Dermis microvascular lymphatic vessel endothelial cell (primary cell): ENCODE measurements around the gene SYT9. TPM values are rescaled to one million over a fixed set of nuclear protein-coding genes. Genes with fewer than 3 reads are reported as not detected.
"Not testable (repeated sequence)": the region's sequence is repeated elsewhere in the genome, so short reads cannot be mapped to it uniquely, and the experiment has no call there.

ENCODE experiments used
- DNase-seq, 2 donors: peaks; one replicate each; pipeline versions ENCODE4 v3.0.0 to v3.0.0-alpha.2; 2010; ENCODE audit warnings: low read depth in 2 of 2
- total RNA-seq: library from RNA; depleted of rRNA; stranded (reverse); fragments of >200 nt; gene quantifications from 2 replicates; pipeline ENCODE4 v1.2.1, GENCODE V29; 2014

The SYT9 gene
- total RNA-seq, 1 donor from 2014 or later = 0.77 TPM

- not testable (repeated sequence) for DNase-seq
Measured at GRCh38 chr11:7335442-7335841, 83.7 kb downstream of the SYT9 start.

GRCh38 chr11:7341551-7341950 is 89.8 kb downstream of the SYT9 start:
- no peak for DNase-seq

- DNase-seq = no peak
Measured at GRCh38 chr11:7347611-7348431, 96.1 kb downstream of the SYT9 start.

GRCh38 chr11:7348432-7349304 is 97.0 kb downstream of the SYT9 start:
- DNase-seq = no peak

GRCh38 chr11:7351228-7351627 is 99.5 kb downstream of the SYT9 start:
- no peak for DNase-seq

- DNase-seq = peak; percentile 1 to 15
Measured at GRCh38 chr11:7353100-7353499, 101.4 kb downstream of the SYT9 start.

GRCh38 chr11:7364660-7365059 is 113.0 kb downstream of the SYT9 start:
- no peak for DNase-seq

- no peak for DNase-seq
Measured at GRCh38 chr11:7367803-7368202, 116.1 kb downstream of the SYT9 start.

GRCh38 chr11:7376386-7376785 is 124.7 kb downstream of the SYT9 start:
- no peak for DNase-seq

- DNase-seq = no peak
Measured at GRCh38 chr11:7381937-7382336, 130.2 kb downstream of the SYT9 start.

GRCh38 chr11:7383406-7383805 is 131.7 kb downstream of the SYT9 start:
- DNase-seq = no peak

GRCh38 chr11:7384691-7385090 is 133.0 kb downstream of the SYT9 start:
- no peak for DNase-seq

- no peak for DNase-seq
Measured at GRCh38 chr11:7385532-7385931, 133.8 kb downstream of the SYT9 start.

- DNase-seq = no peak
Measured at GRCh38 chr11:7413961-7414915, 162.5 kb downstream of the SYT9 start.

- DNase-seq = no peak
Measured at GRCh38 chr11:7414973-7415817, 163.5 kb downstream of the SYT9 start.

- DNase-seq = no peak
Measured at GRCh38 chr11:7416080-7416479, 164.4 kb downstream of the SYT9 start.

- DNase-seq = no peak
Measured at GRCh38 chr11:7417328-7417727, 165.6 kb downstream of the SYT9 start.

GRCh38 chr11:7418061-7418460 is 166.4 kb downstream of the SYT9 start:
- peak in 1 of 2 donors; percentile 6 for DNase-seq

GRCh38 chr11:7418906-7419305 is 167.2 kb downstream of the SYT9 start:
- DNase-seq = no peak

- no peak for DNase-seq
Measured at GRCh38 chr11:7421136-7421535, 169.4 kb downstream of the SYT9 start.
